GM23338 (cell line): Measurements from ENCODE around the gene HNF4A. TPM values are rescaled to one million over a fixed set of nuclear protein-coding genes. Genes with fewer than 3 reads are reported as not detected.

Experiments used
- ATAC-seq: fragments of 200-7000 bp; cut with Tn5 transposase; 3 replicates; pipeline ENCODE4 v1.9.1; 2020
- DNase-seq: peaks from one replicate; pipeline ENCODE4 v3.0.0-alpha.2; 2015; ENCODE audit warnings: low spot score
- H2AFZ ChIP-seq: fragments of 200-600 bp; sonication (generic); 2 replicates; pipeline ENCODE4 v1.8.0; 2016; ENCODE audit warnings: antibody characterized with exemption, mild to moderate bottlenecking, moderate library complexity
- H3F3A ChIP-seq: fragments of 200-600 bp; sonication (generic); replicated peaks from 2 replicates; pipeline ENCODE4 v1.8.0; 2017; ENCODE audit warnings: antibody characterized with exemption, mixed run types, low read depth
- H3K27ac ChIP-seq: fragments of 200-600 bp; sonication (generic); 2 replicates; pipeline ENCODE4 v1.6.1; 2016; ENCODE audit warnings: low read depth
- H3K27me3 ChIP-seq: fragments of 200-600 bp; sonication (generic); 2 replicates; pipeline ENCODE4 v1.8.0; 2016; ENCODE audit warnings: mild to moderate bottlenecking, mixed run types, moderate library complexity; ENCODE audit not compliant: insufficient read depth
- H3K36me3 ChIP-seq: fragments of 200-600 bp; sonication (generic); 2 replicates; pipeline ENCODE4 v1.8.0; 2016; ENCODE audit warnings: mild to moderate bottlenecking; ENCODE audit not compliant: insufficient read depth
- H3K4me1 ChIP-seq: fragments of 200-600 bp; sonication (generic); 2 replicates; pipeline ENCODE4 v1.8.0; 2016; ENCODE audit warnings: mild to moderate bottlenecking, moderate library complexity; ENCODE audit not compliant: insufficient read depth
- H3K4me2 ChIP-seq: fragments of 200-600 bp; sonication (generic); 2 replicates; pipeline ENCODE4 v1.7.1; 2017; ENCODE audit warnings: mixed run types
- H3K4me3 ChIP-seq: fragments of 200-600 bp; sonication (generic); 2 replicates; pipeline ENCODE4 v1.6.1; 2016; ENCODE audit warnings: mixed run types
- H3K79me2 ChIP-seq: fragments of 200-600 bp; sonication (generic); replicated peaks from 2 replicates; pipeline ENCODE4 v1.8.0; 2017; ENCODE audit warnings: mild to moderate bottlenecking; ENCODE audit not compliant: insufficient read depth
- H3K9me2 ChIP-seq: fragments of 200-600 bp; sonication (generic); 2 replicates; pipeline ENCODE4 v1.8.0; 2017; ENCODE audit not compliant: insufficient read depth
- H4K20me1 ChIP-seq: fragments of 200-600 bp; sonication (generic); replicated peaks from 2 replicates; pipeline ENCODE4 v1.8.0; 2017; ENCODE audit warnings: mild to moderate bottlenecking; ENCODE audit not compliant: insufficient read depth
- H3K27ac Mint-ChIP-seq: 2 replicates; pipeline ENCODE4 v1.8.0; 2020; ENCODE audit warnings: inconsistent platforms, mild to moderate bottlenecking, moderate library complexity, mixed read lengths
- H3K27me3 Mint-ChIP-seq: 3 replicates; pipeline ENCODE4 v1.8.0; 2022; ENCODE audit warnings: low read depth, mild to moderate bottlenecking, moderate library complexity, mixed read lengths, inconsistent platforms; ENCODE audit not compliant: insufficient read depth, poor library complexity
- H3K36me3 Mint-ChIP-seq: 3 replicates; pipeline ENCODE4 v1.8.0; 2021; ENCODE audit warnings: low read depth, mild to moderate bottlenecking, inconsistent platforms, moderate library complexity, mixed read lengths
- H3K4me1 Mint-ChIP-seq: 3 replicates; pipeline ENCODE4 v1.8.0; 2020; ENCODE audit warnings: mild to moderate bottlenecking, inconsistent platforms, mixed read lengths
- H3K4me3 Mint-ChIP-seq: 3 replicates; pipeline ENCODE4 v1.8.0; 2021; ENCODE audit warnings: moderate library complexity, mild to moderate bottlenecking, inconsistent platforms, mixed read lengths
- H3K9me3 Mint-ChIP-seq: 3 replicates; pipeline ENCODE4 v1.8.0; 2020; ENCODE audit warnings: moderate library complexity, mild to moderate bottlenecking, inconsistent platforms, mixed read lengths
- CREB1 ChIP-seq: fragments of 250-450 bp; sonication (Bioruptor Pico); IDR thresholded peaks from 2 replicates; pipeline ENCODE4 v1.5.0; 2020; ENCODE audit warnings: low read depth, mild to moderate bottlenecking, moderate library complexity
- EZH2 ChIP-seq: fragments of 200-600 bp; sonication (generic); IDR thresholded peaks from one replicate; pipeline ENCODE4 v1.8.0; 2017; ENCODE audit warnings: antibody characterized with exemption, mild to moderate bottlenecking, low read depth; ENCODE audit not compliant: unreplicated experiment
- EZH2phosphoT487 ChIP-seq: fragments of 200-600 bp; sonication (generic); IDR thresholded peaks from one replicate; pipeline ENCODE4 v1.8.1; 2018; ENCODE audit warnings: antibody characterized with exemption; ENCODE audit not compliant: unreplicated experiment
- JUNB ChIP-seq: IDR thresholded peaks from one replicate; pipeline ENCODE4 v1.6.1; 2016; ENCODE audit warnings: antibody characterized with exemption; ENCODE audit not compliant: unreplicated experiment
- NANOG ChIP-seq: IDR thresholded peaks from 2 replicates; pipeline ENCODE4 v1.6.1; 2016; ENCODE audit warnings: antibody characterized with exemption, borderline replicate concordance
- POLR2AphosphoS5 ChIP-seq: IDR thresholded peaks from 2 replicates; pipeline ENCODE4 v1.6.1; 2016; ENCODE audit warnings: antibody characterized with exemption, low read depth
- STAT1 ChIP-seq: IDR thresholded peaks from one replicate; pipeline ENCODE4 v1.6.1; 2016; ENCODE audit warnings: antibody characterized with exemption; ENCODE audit not compliant: unreplicated experiment
- ZNF114 ChIP-seq: fragments of 250-450 bp; sonication (Bioruptor Pico); IDR thresholded peaks from 2 replicates; pipeline ENCODE4 v1.5.0; 2020; ENCODE audit warnings: mild to moderate bottlenecking, moderate library complexity
- ZNF331 ChIP-seq: fragments of 250-450 bp; sonication (Bioruptor Pico); IDR thresholded peaks from 2 replicates; pipeline ENCODE4 v1.5.0; 2020; ENCODE audit warnings: low read depth, mild to moderate bottlenecking, moderate library complexity
- polyA plus RNA-seq: library from polyadenylated mRNA; unstranded; fragments of >200 nt; fragmentation: Nextera tagmentation; extraction: Ambion mirVana; gene quantifications from 2 replicates; pipeline ENCODE4 v1.2.1, GENCODE V29; 2016
- total RNA-seq: library from RNA; depleted of rRNA; stranded (reverse); fragments of >200 nt; shearing (Covaris generic); gene quantifications from 2 replicates; pipeline ENCODE4 v1.2.3, GENCODE V29; 2014
- TF ChIP-seq, protein P1 (sequence below): fragments of 250-450 bp; sonication (Bioruptor Pico); IDR thresholded peaks from 2 replicates; pipeline ENCODE4 v1.5.0; 2020; ENCODE audit warnings: mild to moderate bottlenecking, moderate library complexity
- TF ChIP-seq, protein P2 (sequence below): IDR thresholded peaks from one replicate; pipeline ENCODE4 v1.6.1; 2018; ENCODE audit warnings: antibody characterized with exemption; ENCODE audit not compliant: unreplicated experiment
- TF ChIP-seq, protein P3 (sequence below): IDR thresholded peaks from 2 replicates; pipeline ENCODE4 v1.6.1; 2016; ENCODE audit warnings: antibody characterized with exemption
- TF ChIP-seq, protein P4 (sequence below), 2 experiments: fragments of 200-600 bp in 1 of 2; sonication (generic) in 1 of 2; conservative IDR thresholded peaks; 2 replicates each; pipeline versions ENCODE4 v1.5.1 to v1.6.1; 2016 to 2017; ENCODE audit warnings: antibody characterized with exemption in 2 of 2, low read depth in 2 of 2, mild to moderate bottlenecking in 2 of 2, moderate library complexity in 1 of 2

Gene HNF4A
- total and polyA plus RNA-seq, 2 experiments from 2014 or later = not detected

DNA sequence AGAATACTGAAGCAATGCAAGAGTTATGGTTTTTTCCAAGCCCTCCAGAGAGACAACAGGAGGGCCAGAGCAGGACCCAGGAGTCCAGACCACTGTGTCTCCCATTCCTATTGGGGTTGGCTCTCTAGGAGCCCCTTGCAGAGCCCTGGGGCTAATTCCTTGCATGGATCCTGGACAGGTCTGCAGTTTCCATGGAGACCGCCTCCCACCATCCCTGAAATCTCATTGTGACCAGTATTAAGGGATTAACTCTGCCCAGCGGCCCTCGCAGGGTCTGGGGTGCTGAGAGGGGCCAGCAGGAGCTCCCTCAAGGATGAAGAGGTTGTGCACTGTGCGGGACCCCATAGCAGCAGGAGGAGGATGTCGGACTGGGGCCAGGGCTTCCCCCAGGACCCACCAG, 34.8 kb downstream of the HNF4A start:
- Histone ChIP-seq H3K27me3 (peaks cover 4% of the 10 kb centered on the region; the same call in 1 of the 2 replicates), H3K4me1 (no peaks in the 10 kb centered on the region; the same call in 1 of the 2 replicates), H3K4me2 (no peak overlapping the region), H3K79me2 (no peaks in the 10 kb centered on the region), H3K4me3 (no peak overlapping the region), H4K20me1 (no peaks in the 10 kb centered on the region), H3F3A (no peaks in the 10 kb centered on the region), H3K36me3 (no peaks in the 10 kb centered on the region), H3K9me2 (no peaks in the 10 kb centered on the region), H3K27ac (no peak overlapping the region), H2AFZ (no peak overlapping the region)
- H3K36me3 Mint-ChIP-seq = no peaks in the 10 kb centered on the region
- H3K4me3 Mint-ChIP-seq = no peak overlapping the region
- H3K27ac Mint-ChIP-seq = no peak overlapping the region
- no peaks in the 10 kb centered on the region for H3K9me3 Mint-ChIP-seq
- peaks cover 11% of the 10 kb centered on the region for H3K27me3 Mint-ChIP-seq
- DNase-seq (no peak), ATAC-seq (no peak)
- peaks cover 3% of the 10 kb centered on the region; the same call in 1 of the 3 replicates for H3K4me1 Mint-ChIP-seq
- TF ChIP-seq EZH2 (no peak), ZNF331 (no peak), EZH2phosphoT487 (no peak), POLR2AphosphoS5 (no peak), STAT1 (no peak), ZNF114 (CRISPR knock-in tag) (no peak), NANOG (no peak), CREB1 (CRISPR knock-in tag) (no peak), JUNB (no peak)
- TF ChIP-seq, protein P1, sequence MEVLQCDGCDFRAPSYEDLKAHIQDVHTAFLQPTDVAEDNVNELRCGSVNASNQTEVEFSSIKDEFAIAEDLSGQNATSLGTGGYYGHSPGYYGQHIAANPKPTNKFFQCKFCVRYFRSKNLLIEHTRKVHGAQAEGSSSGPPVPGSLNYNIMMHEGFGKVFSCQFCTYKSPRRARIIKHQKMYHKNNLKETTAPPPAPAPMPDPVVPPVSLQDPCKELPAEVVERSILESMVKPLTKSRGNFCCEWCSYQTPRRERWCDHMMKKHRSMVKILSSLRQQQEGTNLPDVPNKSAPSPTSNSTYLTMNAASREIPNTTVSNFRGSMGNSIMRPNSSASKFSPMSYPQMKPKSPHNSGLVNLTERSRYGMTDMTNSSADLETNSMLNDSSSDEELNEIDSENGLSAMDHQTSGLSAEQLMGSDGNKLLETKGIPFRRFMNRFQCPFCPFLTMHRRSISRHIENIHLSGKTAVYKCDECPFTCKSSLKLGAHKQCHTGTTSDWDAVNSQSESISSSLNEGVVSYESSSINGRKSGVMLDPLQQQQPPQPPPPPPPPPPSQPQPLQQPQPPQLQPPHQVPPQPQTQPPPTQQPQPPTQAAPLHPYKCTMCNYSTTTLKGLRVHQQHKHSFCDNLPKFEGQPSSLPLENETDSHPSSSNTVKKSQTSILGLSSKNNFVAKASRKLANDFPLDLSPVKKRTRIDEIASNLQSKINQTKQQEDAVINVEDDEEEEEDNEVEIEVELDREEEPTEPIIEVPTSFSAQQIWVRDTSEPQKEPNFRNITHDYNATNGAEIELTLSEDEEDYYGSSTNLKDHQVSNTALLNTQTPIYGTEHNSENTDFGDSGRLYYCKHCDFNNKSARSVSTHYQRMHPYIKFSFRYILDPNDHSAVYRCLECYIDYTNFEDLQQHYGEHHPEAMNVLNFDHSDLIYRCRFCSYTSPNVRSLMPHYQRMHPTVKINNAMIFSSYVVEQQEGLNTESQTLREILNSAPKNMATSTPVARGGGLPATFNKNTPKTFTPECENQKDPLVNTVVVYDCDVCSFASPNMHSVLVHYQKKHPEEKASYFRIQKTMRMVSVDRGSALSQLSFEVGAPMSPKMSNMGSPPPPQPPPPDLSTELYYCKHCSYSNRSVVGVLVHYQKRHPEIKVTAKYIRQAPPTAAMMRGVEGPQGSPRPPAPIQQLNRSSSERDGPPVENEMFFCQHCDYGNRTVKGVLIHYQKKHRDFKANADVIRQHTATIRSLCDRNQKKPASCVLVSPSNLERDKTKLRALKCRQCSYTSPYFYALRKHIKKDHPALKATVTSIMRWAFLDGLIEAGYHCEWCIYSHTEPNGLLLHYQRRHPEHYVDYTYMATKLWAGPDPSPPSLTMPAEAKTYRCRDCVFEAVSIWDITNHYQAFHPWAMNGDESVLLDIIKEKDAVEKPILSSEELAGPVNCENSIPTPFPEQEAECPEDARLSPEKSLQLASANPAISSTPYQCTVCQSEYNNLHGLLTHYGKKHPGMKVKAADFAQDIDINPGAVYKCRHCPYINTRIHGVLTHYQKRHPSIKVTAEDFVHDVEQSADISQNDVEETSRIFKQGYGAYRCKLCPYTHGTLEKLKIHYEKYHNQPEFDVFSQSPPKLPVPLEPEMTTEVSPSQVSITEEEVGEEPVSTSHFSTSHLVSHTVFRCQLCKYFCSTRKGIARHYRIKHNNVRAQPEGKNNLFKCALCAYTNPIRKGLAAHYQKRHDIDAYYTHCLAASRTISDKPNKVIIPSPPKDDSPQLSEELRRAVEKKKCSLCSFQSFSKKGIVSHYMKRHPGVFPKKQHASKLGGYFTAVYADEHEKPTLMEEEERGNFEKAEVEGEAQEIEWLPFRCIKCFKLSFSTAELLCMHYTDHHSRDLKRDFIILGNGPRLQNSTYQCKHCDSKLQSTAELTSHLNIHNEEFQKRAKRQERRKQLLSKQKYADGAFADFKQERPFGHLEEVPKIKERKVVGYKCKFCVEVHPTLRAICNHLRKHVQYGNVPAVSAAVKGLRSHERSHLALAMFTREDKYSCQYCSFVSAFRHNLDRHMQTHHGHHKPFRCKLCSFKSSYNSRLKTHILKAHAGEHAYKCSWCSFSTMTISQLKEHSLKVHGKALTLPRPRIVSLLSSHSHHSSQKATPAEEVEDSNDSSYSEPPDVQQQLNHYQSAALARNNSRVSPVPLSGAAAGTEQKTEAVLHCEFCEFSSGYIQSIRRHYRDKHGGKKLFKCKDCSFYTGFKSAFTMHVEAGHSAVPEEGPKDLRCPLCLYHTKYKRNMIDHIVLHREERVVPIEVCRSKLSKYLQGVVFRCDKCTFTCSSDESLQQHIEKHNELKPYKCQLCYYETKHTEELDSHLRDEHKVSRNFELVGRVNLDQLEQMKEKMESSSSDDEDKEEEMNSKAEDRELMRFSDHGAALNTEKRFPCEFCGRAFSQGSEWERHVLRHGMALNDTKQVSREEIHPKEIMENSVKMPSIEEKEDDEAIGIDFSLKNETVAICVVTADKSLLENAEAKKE = no peak
- TF ChIP-seq, protein P2, sequence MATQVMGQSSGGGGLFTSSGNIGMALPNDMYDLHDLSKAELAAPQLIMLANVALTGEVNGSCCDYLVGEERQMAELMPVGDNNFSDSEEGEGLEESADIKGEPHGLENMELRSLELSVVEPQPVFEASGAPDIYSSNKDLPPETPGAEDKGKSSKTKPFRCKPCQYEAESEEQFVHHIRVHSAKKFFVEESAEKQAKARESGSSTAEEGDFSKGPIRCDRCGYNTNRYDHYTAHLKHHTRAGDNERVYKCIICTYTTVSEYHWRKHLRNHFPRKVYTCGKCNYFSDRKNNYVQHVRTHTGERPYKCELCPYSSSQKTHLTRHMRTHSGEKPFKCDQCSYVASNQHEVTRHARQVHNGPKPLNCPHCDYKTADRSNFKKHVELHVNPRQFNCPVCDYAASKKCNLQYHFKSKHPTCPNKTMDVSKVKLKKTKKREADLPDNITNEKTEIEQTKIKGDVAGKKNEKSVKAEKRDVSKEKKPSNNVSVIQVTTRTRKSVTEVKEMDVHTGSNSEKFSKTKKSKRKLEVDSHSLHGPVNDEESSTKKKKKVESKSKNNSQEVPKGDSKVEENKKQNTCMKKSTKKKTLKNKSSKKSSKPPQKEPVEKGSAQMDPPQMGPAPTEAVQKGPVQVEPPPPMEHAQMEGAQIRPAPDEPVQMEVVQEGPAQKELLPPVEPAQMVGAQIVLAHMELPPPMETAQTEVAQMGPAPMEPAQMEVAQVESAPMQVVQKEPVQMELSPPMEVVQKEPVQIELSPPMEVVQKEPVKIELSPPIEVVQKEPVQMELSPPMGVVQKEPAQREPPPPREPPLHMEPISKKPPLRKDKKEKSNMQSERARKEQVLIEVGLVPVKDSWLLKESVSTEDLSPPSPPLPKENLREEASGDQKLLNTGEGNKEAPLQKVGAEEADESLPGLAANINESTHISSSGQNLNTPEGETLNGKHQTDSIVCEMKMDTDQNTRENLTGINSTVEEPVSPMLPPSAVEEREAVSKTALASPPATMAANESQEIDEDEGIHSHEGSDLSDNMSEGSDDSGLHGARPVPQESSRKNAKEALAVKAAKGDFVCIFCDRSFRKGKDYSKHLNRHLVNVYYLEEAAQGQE = no peak
- TF ChIP-seq, protein P3, sequence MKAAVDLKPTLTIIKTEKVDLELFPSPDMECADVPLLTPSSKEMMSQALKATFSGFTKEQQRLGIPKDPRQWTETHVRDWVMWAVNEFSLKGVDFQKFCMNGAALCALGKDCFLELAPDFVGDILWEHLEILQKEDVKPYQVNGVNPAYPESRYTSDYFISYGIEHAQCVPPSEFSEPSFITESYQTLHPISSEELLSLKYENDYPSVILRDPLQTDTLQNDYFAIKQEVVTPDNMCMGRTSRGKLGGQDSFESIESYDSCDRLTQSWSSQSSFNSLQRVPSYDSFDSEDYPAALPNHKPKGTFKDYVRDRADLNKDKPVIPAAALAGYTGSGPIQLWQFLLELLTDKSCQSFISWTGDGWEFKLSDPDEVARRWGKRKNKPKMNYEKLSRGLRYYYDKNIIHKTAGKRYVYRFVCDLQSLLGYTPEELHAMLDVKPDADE = no peak
- TF ChIP-seq, protein P4, sequence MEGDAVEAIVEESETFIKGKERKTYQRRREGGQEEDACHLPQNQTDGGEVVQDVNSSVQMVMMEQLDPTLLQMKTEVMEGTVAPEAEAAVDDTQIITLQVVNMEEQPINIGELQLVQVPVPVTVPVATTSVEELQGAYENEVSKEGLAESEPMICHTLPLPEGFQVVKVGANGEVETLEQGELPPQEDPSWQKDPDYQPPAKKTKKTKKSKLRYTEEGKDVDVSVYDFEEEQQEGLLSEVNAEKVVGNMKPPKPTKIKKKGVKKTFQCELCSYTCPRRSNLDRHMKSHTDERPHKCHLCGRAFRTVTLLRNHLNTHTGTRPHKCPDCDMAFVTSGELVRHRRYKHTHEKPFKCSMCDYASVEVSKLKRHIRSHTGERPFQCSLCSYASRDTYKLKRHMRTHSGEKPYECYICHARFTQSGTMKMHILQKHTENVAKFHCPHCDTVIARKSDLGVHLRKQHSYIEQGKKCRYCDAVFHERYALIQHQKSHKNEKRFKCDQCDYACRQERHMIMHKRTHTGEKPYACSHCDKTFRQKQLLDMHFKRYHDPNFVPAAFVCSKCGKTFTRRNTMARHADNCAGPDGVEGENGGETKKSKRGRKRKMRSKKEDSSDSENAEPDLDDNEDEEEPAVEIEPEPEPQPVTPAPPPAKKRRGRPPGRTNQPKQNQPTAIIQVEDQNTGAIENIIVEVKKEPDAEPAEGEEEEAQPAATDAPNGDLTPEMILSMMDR (conservative IDR thresholded peaks at IDR 0.05; ENCODE audit: low read depth in 2 of 2) = no peak
